GM19372 (cell line): ENCODE data around the gene RALY.

Experiments used
- ATAC-seq: cut with Tn5 transposase; IDR thresholded peaks from one replicate; pipeline ENCODE4 v1.9.1; 2021; ENCODE audit warnings: mild to moderate bottlenecking, low read depth, moderate library complexity; ENCODE audit not compliant: unreplicated experiment

The RALY gene

GRCh38 chr20:34074101-34074760, 80.5 kb downstream of the RALY start:
- ATAC-seq: no peak

GRCh38 chr20:34075647-34076046, 81.9 kb downstream of the RALY start:
- no peak for ATAC-seq

GRCh38 chr20:34076952-34077351, 83.2 kb downstream of the RALY start:
- no peak for ATAC-seq

- ATAC-seq: no peak
Observed at GRCh38 chr20:34078540-34078939, 84.8 kb downstream of the RALY start.

- ATAC-seq: no peak
Observed at GRCh38 chr20:34079818-34080217, 86.1 kb downstream of the RALY start.

- ATAC-seq: no peak
Observed at GRCh38 chr20:34082232-34082887, 88.6 kb downstream of the RALY start.

GRCh38 chr20:34083137-34083536, 89.4 kb downstream of the RALY start:
- ATAC-seq: no peak

- no peak for ATAC-seq
Observed at GRCh38 chr20:34083781-34084180, 90.1 kb downstream of the RALY start.

GRCh38 chr20:34084227-34084923, 90.7 kb downstream of the RALY start:
- no peak for ATAC-seq

- ATAC-seq: no peak
Observed at GRCh38 chr20:34085544-34086040, 91.9 kb downstream of the RALY start.

- ATAC-seq: no peak
Observed at GRCh38 chr20:34088305-34089174, 94.8 kb downstream of the RALY start.

GRCh38 chr20:34089175-34089479, 95.4 kb downstream of the RALY start:
- no peak for ATAC-seq

- no peak for ATAC-seq
Observed at GRCh38 chr20:34089655-34090345, 96.1 kb downstream of the RALY start.

- ATAC-seq: no peak
Observed at GRCh38 chr20:34090645-34091044, 96.9 kb downstream of the RALY start.

- no peak for ATAC-seq
Observed at GRCh38 chr20:34091637-34092200, 98.0 kb downstream of the RALY start.

- no peak for ATAC-seq
Observed at GRCh38 chr20:34093895-34094294, 100.2 kb downstream of the RALY start.

GRCh38 chr20:34095825-34096224, 102.1 kb downstream of the RALY start:
- ATAC-seq: no peak

GRCh38 chr20:34096699-34097444, 103.2 kb downstream of the RALY start:
- ATAC-seq: no peak

GRCh38 chr20:34098570-34098969, 104.9 kb downstream of the RALY start:
- ATAC-seq: no peak
